HepG2 (cell line): ENCODE data around the gene MSMB. TPM values are rescaled to one million over a fixed set of nuclear protein-coding genes. Genes with fewer than 3 reads are reported as not detected.

Source experiments
- MLLT10 ChIP-seq: sonication (generic); formaldehyde crosslinking; IDR thresholded peaks from 2 replicates; pipeline ENCODE4 v1.4.0; 2020; ENCODE audit warnings: missing genetic modification reagents
- NPAS2 ChIP-seq: sonication (generic); formaldehyde crosslinking; IDR thresholded peaks from 2 replicates; pipeline ENCODE4 v1.8.0; 2022; ENCODE audit warnings: mild to moderate bottlenecking, missing genetic modification reagents, borderline replicate concordance
- PRDM4 ChIP-seq: sonication (generic); formaldehyde crosslinking; IDR thresholded peaks from 2 replicates; pipeline ENCODE4 v1.9.0; 2021; ENCODE audit warnings: missing genetic modification reagents, borderline replicate concordance
- SAFB2 ChIP-seq: sonication (generic); formaldehyde crosslinking; IDR thresholded peaks from 2 replicates; pipeline ENCODE4 v1.5.1; 2020; ENCODE audit warnings: missing genetic modification reagents, low read depth, mild to moderate bottlenecking, borderline replicate concordance
- SALL2 ChIP-seq: sonication (generic); formaldehyde crosslinking; IDR thresholded peaks from 2 replicates; pipeline ENCODE4 v1.8.1; 2023; ENCODE audit warnings: mild to moderate bottlenecking, missing genetic modification reagents, inconsistent platforms
- SMYD3 ChIP-seq: sonication (generic); formaldehyde crosslinking; IDR thresholded peaks from 2 replicates; pipeline ENCODE4 v1.8.1; 2023; ENCODE audit warnings: mild to moderate bottlenecking, missing genetic modification reagents
- ZBTB33 ChIP-seq: sonication (generic); formaldehyde crosslinking; IDR thresholded peaks from 2 replicates; pipeline ENCODE4 v1.4.0; 2020; ENCODE audit warnings: missing genetic modification reagents
- ZFAT ChIP-seq: sonication (generic); formaldehyde crosslinking; conservative IDR thresholded peaks from 2 replicates; pipeline ENCODE4 v1.8.1; 2023; ENCODE audit warnings: missing genetic modification reagents, inconsistent platforms
- ZNF350 ChIP-seq: sonication (generic); formaldehyde crosslinking; IDR thresholded peaks from 2 replicates; pipeline ENCODE4 v1.4.0; 2020; ENCODE audit warnings: mild to moderate bottlenecking, low read depth, missing genetic modification reagents, borderline replicate concordance
- ZNF460 ChIP-seq: sonication (generic); formaldehyde crosslinking; IDR thresholded peaks from 2 replicates; pipeline ENCODE4 v1.5.1; 2020; ENCODE audit warnings: missing genetic modification reagents, mild to moderate bottlenecking, borderline replicate concordance
- ZNF646 ChIP-seq: sonication (generic); formaldehyde crosslinking; IDR thresholded peaks from 2 replicates; pipeline ENCODE4 v1.9.0; 2021; ENCODE audit warnings: mild to moderate bottlenecking, missing genetic modification reagents
- ZNF740 ChIP-seq: sonication (generic); formaldehyde crosslinking; IDR thresholded peaks from 2 replicates; pipeline ENCODE4 v1.4.0; 2020; ENCODE audit warnings: missing genetic modification reagents
- ZNF878 ChIP-seq: sonication (generic); formaldehyde crosslinking; IDR thresholded peaks from 2 replicates; pipeline ENCODE4 v1.8.1; 2023; ENCODE audit warnings: mild to moderate bottlenecking, missing genetic modification reagents, moderate library complexity
- polyA plus RNA-seq, 8 experiments: library from polyadenylated mRNA; depleted of rRNA in 3 of 8; stranded (reverse) in 7 of 8; unstranded in 1 of 8; fragments of >200 nt; fragmentation: Illumina TruSeq in 4 of 8; extraction: Trizol in 4 of 8; gene quantifications; 2 replicates each; pipeline versions ENCODE4 v1.2.1 to v1.2.3, GENCODE V29; 2011 to 2016; ENCODE audit warnings: low read depth in 4 of 8, missing spikeins in 1 of 8, mixed read lengths in 1 of 8; ENCODE audit not compliant: insufficient read depth in 1 of 8
- total RNA-seq, 5 experiments: library from RNA; depleted of rRNA; stranded (reverse); fragments of >200 nt; fragmentation: Illumina TruSeq; extraction: Trizol; gene quantifications; 2 replicates each; pipeline ENCODE4 v1.2.3, GENCODE V29; 2016; ENCODE audit warnings: low read depth in 1 of 5

Gene MSMB
- total and polyA plus RNA-seq, 2 of the 13 experiments (the other 11 are each of a cell fraction or from before 2014, with no cell fraction given), result 0.84 TPM; not detected in 1

GRCh38 chr10:45997994-45998763, 47.9 kb downstream of the MSMB start (continued):
- TF ChIP-seq ZBTB33 (CRISPR knock-in tag) (no peak), ZNF878 (0 out of 2 replicates have a peak, but pooled peaks have one; percentile 37), ZNF460 (CRISPR knock-in tag) (no peak), SALL2 (CRISPR knock-in tag) (no peak), SAFB2 (CRISPR knock-in tag) (no peak), ZNF646 (CRISPR knock-in tag) (peak; percentile 53; the same call in 1 of the 2 replicates), ZFAT (CRISPR knock-in tag) (no peak), PRDM4 (CRISPR knock-in tag) (no peak), NPAS2 (CRISPR knock-in tag) (no peak), ZNF740 (CRISPR knock-in tag) (no peak), SMYD3 (CRISPR knock-in tag) (peak; percentile 87; the same call in 1 of the 2 replicates), ZNF350 (CRISPR knock-in tag) (no peak), MLLT10 (CRISPR knock-in tag) (no peak)
